Karpas-422 (cell line): ENCODE results near the gene RHOA. TPM values are rescaled to one million over a fixed set of nuclear protein-coding genes. Genes with fewer than 3 reads are reported as not detected.
"Not testable (repeated sequence)": the region's sequence is repeated elsewhere in the genome, so short reads cannot be mapped to it uniquely, and the experiment has no call there.

Experiments used
- DNase-seq: peaks from one replicate; pipeline ENCODE4 v3.0.0-alpha.2; 2015
- H2AFZ ChIP-seq: fragments of 200-600 bp; sonication (generic); 2 replicates; pipeline ENCODE4 v1.6.1; 2014; ENCODE audit warnings: antibody characterized with exemption, low read length, mixed read lengths
- H3K27ac ChIP-seq: fragments of 200-600 bp; sonication (generic); 2 replicates; pipeline ENCODE4 v1.5.1; 2014; ENCODE audit warnings: mild to moderate bottlenecking, low read length, moderate library complexity
- H3K27me3 ChIP-seq: fragments of 200-600 bp; sonication (generic); 2 replicates; pipeline ENCODE4 v1.6.1; 2014; ENCODE audit warnings: low read length, mixed read lengths
- H3K36me3 ChIP-seq: fragments of 200-600 bp; sonication (generic); 2 replicates; pipeline ENCODE4 v1.6.1; 2014; ENCODE audit warnings: low read length, mixed read lengths; ENCODE audit not compliant: insufficient read depth
- H3K4me1 ChIP-seq: fragments of 200-600 bp; sonication (generic); 2 replicates; pipeline ENCODE4 v1.6.1; 2014; ENCODE audit warnings: mild to moderate bottlenecking, low read length, mixed read lengths
- H3K4me2 ChIP-seq: fragments of 200-600 bp; sonication (generic); 2 replicates; pipeline ENCODE4 v1.6.1; 2014; ENCODE audit warnings: low read length, low read depth, mild to moderate bottlenecking; ENCODE audit not compliant: poor library complexity, severe bottlenecking
- H3K4me3 ChIP-seq: fragments of 200-600 bp; sonication (generic); 2 replicates; pipeline ENCODE4 v1.5.1; 2014; ENCODE audit warnings: mild to moderate bottlenecking, antibody characterized with exemption, low read length, mixed read lengths
- H3K79me2 ChIP-seq: fragments of 200-600 bp; sonication (generic); 2 replicates; pipeline ENCODE4 v1.6.1; 2014; ENCODE audit warnings: mild to moderate bottlenecking, low read length, mixed read lengths
- H3K9ac ChIP-seq: fragments of 200-600 bp; sonication (generic); 2 replicates; pipeline ENCODE4 v1.6.0; 2014; ENCODE audit warnings: low read length
- H3K9me2 ChIP-seq: fragments of 200-600 bp; sonication (generic), shearing (Covaris generic); replicated peaks from 2 replicates; pipeline ENCODE4 v1.6.0; 2014; ENCODE audit warnings: mild to moderate bottlenecking, low read length, moderate library complexity; ENCODE audit not compliant: insufficient read depth
- H3K9me3 ChIP-seq: fragments of 300-700, 200-600 bp; sonication (generic); 2 replicates; pipeline ENCODE4 v1.6.1; 2014; ENCODE audit warnings: low read length, mixed read lengths
- H4K20me1 ChIP-seq: fragments of 200-600 bp; sonication (generic); 2 replicates; pipeline ENCODE4 v1.6.1; 2014; ENCODE audit warnings: mild to moderate bottlenecking, antibody characterized with exemption, low read length, low read depth; ENCODE audit not compliant: insufficient read depth
- total RNA-seq: library from RNA; depleted of rRNA; stranded (reverse); fragments of >200 nt; shearing (Covaris generic); gene quantifications from 2 replicates; pipeline ENCODE4 v1.2.3, GENCODE V29; 2014; ENCODE audit warnings: low replicate concordance

RHOA gene
- total RNA-seq, 1 experiment from 2014 or later: 281 TPM

GRCh38 chr3:49339581-49339940 lies 72.2 kb downstream of the RHOA start:
- no peaks in the 10 kb centered on the region for H3K9me2 ChIP-seq
- H3K9me3 ChIP-seq: no peaks in the 10 kb centered on the region
- H3K4me3 ChIP-seq: peak overlapping the region; percentile 89
- H3K9ac ChIP-seq: peak overlapping the region; percentile 93
- peak overlapping the region; percentile 88 for H3K4me2 ChIP-seq
- H3K27ac ChIP-seq: peak overlapping the region; percentile 88
- H3K36me3 ChIP-seq: peaks cover 12% of the 10 kb centered on the region
- peaks cover 26% of the 10 kb centered on the region for H3K4me1 ChIP-seq
- no peaks in the 10 kb centered on the region for H3K27me3 ChIP-seq
- 0 out of 2 replicates have a peak, but pooled peaks cover 3% of the 10 kb centered on the region for H4K20me1 ChIP-seq
- H3K79me2 ChIP-seq: peaks cover 60% of the 10 kb centered on the region
- H2AFZ ChIP-seq: no peak overlapping the region
- DNase-seq: no peak

GRCh38 chr3:49333916-49334633 lies 77.7 kb downstream of the RHOA start:
- peaks cover 51% of the 10 kb centered on the region for H3K79me2 ChIP-seq
- no peaks in the 10 kb centered on the region for H3K9me3 ChIP-seq
- H3K9me2 ChIP-seq: no peaks in the 10 kb centered on the region
- H4K20me1 ChIP-seq: 0 out of 2 replicates have a peak, but pooled peaks cover under 1% of the 10 kb centered on the region
- no peak for DNase-seq
- H3K4me1 ChIP-seq: peaks cover 6% of the 10 kb centered on the region
- no peak overlapping the region for H3K9ac ChIP-seq
- no peak overlapping the region for H2AFZ ChIP-seq
- no peak overlapping the region for H3K4me3 ChIP-seq
- H3K36me3 ChIP-seq: peaks cover 24% of the 10 kb centered on the region
- H3K4me2 ChIP-seq: no peak overlapping the region
- H3K27me3 ChIP-seq: no peaks in the 10 kb centered on the region
- H3K27ac ChIP-seq: no peak overlapping the region

GRCh38 chr3:49333091-49333490 lies 78.7 kb downstream of the RHOA start:
- Histone ChIP-seq H3K9me3 (no peaks in the 10 kb centered on the region), H3K79me2 (peaks cover 42% of the 10 kb centered on the region), H3K4me1 (no peaks in the 10 kb centered on the region), H2AFZ (no peak overlapping the region), H3K36me3 (peaks cover 26% of the 10 kb centered on the region), H3K27me3 (no peaks in the 10 kb centered on the region), H3K4me3 (no peak overlapping the region), H3K9ac (no peak overlapping the region), H3K4me2 (no peak overlapping the region), H3K9me2 (no peaks in the 10 kb centered on the region), H3K27ac (no peak overlapping the region), H4K20me1 (no peaks in the 10 kb centered on the region)
- no peak for DNase-seq

GRCh38 chr3:49329186-49329585 lies 82.6 kb downstream of the RHOA start:
- Histone ChIP-seq H2AFZ (no peak overlapping the region), H3K9ac (no peak overlapping the region), H3K27me3 (no peaks in the 10 kb centered on the region), H3K9me3 (no peaks in the 10 kb centered on the region), H4K20me1 (no peaks in the 10 kb centered on the region), H3K36me3 (peaks cover 27% of the 10 kb centered on the region), H3K79me2 (peaks cover 19% of the 10 kb centered on the region), H3K4me1 (no peaks in the 10 kb centered on the region), H3K4me2 (no peak overlapping the region), H3K4me3 (no peak overlapping the region), H3K9me2 (no peaks in the 10 kb centered on the region), H3K27ac (no peak overlapping the region)
- no peak for DNase-seq

GRCh38 chr3:49328350-49328749 lies 83.4 kb downstream of the RHOA start:
- H3K27me3 ChIP-seq, H3K4me2 ChIP-seq, H3K9me2 ChIP-seq, H3K4me1 ChIP-seq, H3K4me3 ChIP-seq, H3K9me3 ChIP-seq, DNase-seq, H4K20me1 ChIP-seq, H2AFZ ChIP-seq, H3K27ac ChIP-seq, H3K9ac ChIP-seq: not testable (repeated sequence)
- Histone ChIP-seq H3K79me2 (peaks cover 19% of the 10 kb centered on the region), H3K36me3 (peaks cover 25% of the 10 kb centered on the region)

DNA sequence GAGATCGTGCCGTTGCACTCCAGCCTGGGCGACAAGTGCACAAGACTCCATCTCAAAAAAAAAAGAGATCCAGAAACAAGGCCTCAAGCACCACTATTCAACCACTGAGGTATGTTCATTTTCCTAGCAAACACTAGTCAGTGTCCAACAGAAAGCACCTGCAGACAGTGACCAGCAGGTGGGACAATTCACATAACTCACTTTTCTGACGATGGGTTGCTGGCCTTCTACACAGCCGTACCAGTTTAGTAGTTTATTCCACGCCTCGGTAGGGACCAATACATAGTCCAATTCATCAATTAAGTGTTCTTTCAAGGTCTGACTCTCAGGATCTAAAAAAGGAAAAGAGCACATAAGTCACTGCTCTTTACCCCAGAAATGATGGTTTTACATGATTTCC lies 84.3 kb downstream of the RHOA start:
- H3K36me3 ChIP-seq: peaks cover 25% of the 10 kb centered on the region
- DNase-seq: no peak
- H3K9me2 ChIP-seq: no peaks in the 10 kb centered on the region
- peaks cover 16% of the 10 kb centered on the region for H3K79me2 ChIP-seq
- H3K9me3 ChIP-seq: no peaks in the 10 kb centered on the region
- H4K20me1 ChIP-seq: no peaks in the 10 kb centered on the region
- H3K4me2 ChIP-seq: no peak overlapping the region
- no peak overlapping the region for H3K27ac ChIP-seq
- no peak overlapping the region for H2AFZ ChIP-seq
- H3K9ac ChIP-seq: no peak overlapping the region
- no peaks in the 10 kb centered on the region for H3K4me1 ChIP-seq
- no peak overlapping the region for H3K4me3 ChIP-seq
- no peaks in the 10 kb centered on the region for H3K27me3 ChIP-seq

DNA sequence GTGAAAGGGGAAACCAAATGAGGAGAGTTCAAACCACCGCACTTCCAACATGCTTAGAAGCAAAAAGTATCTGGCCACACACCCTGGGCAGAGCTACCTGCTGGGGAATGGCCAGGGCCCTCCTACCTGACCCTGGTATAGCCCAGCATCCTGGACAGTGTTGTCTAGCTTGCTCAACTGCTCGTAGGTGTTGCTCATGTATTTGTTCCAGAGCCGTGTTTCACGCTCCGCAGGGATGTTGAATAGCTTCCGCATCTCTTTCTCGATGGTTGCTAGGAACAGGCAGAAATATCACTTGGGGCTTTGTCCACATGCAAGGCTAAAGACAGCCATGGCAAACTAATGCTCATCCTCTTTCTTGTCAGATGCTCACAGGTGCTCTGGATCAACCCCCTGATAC lies 87.0 kb downstream of the RHOA start:
- no peak overlapping the region for H3K9ac ChIP-seq
- H3K4me1 ChIP-seq: no peaks in the 10 kb centered on the region
- H3K4me3 ChIP-seq: no peak overlapping the region
- H2AFZ ChIP-seq: no peak overlapping the region
- no peaks in the 10 kb centered on the region for H3K9me2 ChIP-seq
- H3K27ac ChIP-seq: no peak overlapping the region
- no peaks in the 10 kb centered on the region for H4K20me1 ChIP-seq
- H3K9me3 ChIP-seq: no peaks in the 10 kb centered on the region
- peaks cover 36% of the 10 kb centered on the region for H3K36me3 ChIP-seq
- no peaks in the 10 kb centered on the region for H3K27me3 ChIP-seq
- H3K4me2 ChIP-seq: no peak overlapping the region
- H3K79me2 ChIP-seq: peaks cover 22% of the 10 kb centered on the region
- DNase-seq: no peak

DNA sequence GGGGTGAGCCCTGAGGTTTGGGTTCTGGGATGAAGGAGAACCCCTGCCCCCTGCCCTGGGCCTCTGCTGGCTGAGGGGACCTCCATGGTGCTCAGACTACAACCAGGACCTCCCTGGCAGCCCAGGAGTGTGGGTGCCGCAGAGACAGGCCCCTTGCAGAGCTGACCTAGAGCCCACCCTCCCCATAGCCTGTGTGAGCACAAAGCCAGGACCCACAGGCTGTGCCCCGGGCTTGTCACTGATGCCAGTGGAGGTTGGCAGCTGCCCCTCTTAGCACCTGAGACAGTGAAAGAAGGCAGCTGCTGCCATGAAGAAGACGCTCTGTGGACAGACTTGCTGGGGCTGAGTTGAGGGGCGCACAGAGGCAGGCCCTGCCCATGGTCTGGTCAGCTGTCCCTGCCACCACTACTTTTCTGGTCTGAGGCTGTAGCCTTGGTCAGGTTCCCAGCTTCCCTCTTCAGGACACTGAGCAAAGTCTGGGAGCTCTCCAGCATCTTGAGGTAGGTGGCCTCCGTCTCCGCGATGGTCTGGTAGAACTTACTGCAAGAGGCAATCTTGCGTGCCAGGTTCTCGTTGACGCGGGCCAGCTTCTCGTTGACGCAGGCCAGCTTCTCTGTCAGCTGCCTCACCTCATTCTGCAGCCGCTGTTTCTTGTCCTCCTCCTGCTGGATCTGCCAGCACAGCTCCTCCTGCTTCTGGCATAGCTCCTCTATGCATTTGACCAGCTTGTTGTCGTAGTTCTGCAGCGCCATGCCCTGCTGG lies 94.9 kb downstream of the RHOA start:
- H4K20me1 ChIP-seq: no peaks in the 10 kb centered on the region
- DNase-seq: no peak

More for the DNA sequence above, 94.9 kb downstream of the RHOA start:
- H3K27ac ChIP-seq: no peak overlapping the region
- H3K4me3 ChIP-seq: no peak overlapping the region
- no peak overlapping the region for H3K9ac ChIP-seq
- no peaks in the 10 kb centered on the region for H3K79me2 ChIP-seq
- no peaks in the 10 kb centered on the region for H3K27me3 ChIP-seq
- no peak overlapping the region for H3K4me2 ChIP-seq
- H3K4me1 ChIP-seq: no peaks in the 10 kb centered on the region
- H3K9me3 ChIP-seq: no peaks in the 10 kb centered on the region
- H2AFZ ChIP-seq: no peak overlapping the region
- H3K9me2 ChIP-seq: no peaks in the 10 kb centered on the region
- H3K36me3 ChIP-seq: peaks cover 10% of the 10 kb centered on the region; the same call in 1 of the 2 replicates
